ENCODE measurements around the gene WDR72.

WDR72 gene

DNA sequence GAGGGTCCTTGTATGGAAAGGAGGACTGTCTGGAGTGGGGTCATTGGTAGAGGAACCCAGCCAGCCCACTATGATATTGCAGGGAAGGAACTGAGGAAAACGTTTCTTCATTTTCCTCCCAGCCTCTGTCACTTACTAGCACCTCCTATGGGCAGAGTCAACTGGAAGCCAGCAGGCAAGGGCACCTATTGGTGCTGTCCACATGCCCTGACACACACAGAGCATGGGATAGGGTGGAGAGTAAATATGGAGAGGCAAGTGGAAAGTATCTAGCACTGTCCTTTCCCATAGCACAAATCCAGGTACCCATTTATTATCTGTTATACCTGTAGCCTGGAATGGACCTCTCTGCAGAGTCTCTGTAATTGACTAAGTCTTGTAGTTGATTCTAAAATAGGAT is 285.6 kb downstream of the WDR72 start:
- no peaks in the 10 kb centered on the region for H3K4me1 ChIP-seq (ENCODE audit: insufficient read depth, insufficient read length)
- H3K9me3 ChIP-seq (ENCODE audit: insufficient read depth, low read length) = no peaks in the 10 kb centered on the region
- no peaks in the 10 kb centered on the region for H3K27me3 ChIP-seq (ENCODE audit: insufficient read depth, insufficient read length)
- no peak overlapping the region for H3K4me3 ChIP-seq (ENCODE audit: insufficient read length, low read depth)
- no peaks in the 10 kb centered on the region for H3K36me3 ChIP-seq (ENCODE audit: insufficient read depth, insufficient read length, low read length)
- H3K9ac ChIP-seq (ENCODE audit: insufficient read length, low read depth) = no peak overlapping the region
- DNase-seq (ENCODE audit: low read depth, low spot score) = no peak
- TF ChIP-seq ZNF274 (IDR thresholded peaks at IDR 0.05; ENCODE audit: low read depth, low read length) (no peak), YY1 (IDR thresholded peaks at IDR 0.05; ENCODE audit: insufficient read depth, insufficient read length) (no peak), SUZ12 (IDR thresholded peaks at IDR 0.05; ENCODE audit: extremely low read depth, insufficient read depth, insufficient read length) (no peak)

DNA sequence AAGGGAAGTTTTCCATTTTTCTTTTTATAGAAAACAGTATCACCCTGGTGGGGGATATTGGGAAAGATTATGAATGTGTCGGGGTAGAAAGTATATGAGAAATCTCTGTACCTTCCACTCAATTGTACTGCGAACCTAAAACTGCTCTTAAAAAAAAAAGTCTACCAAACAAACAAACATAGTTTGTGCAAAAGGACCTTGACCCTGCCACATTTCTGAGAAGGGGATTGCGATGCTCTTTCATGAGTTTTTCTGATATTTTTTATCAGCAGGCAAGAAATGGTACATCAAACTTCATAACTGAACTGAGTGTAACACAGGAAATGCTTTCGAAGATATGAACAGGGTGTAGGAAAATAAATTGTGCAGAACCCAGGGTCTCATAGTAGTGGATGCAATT is 286.0 kb downstream of the WDR72 start:
- TF ChIP-seq SUZ12 (IDR thresholded peaks at IDR 0.05; ENCODE audit: extremely low read depth, insufficient read depth, insufficient read length) (no peak), YY1 (IDR thresholded peaks at IDR 0.05; ENCODE audit: insufficient read depth, insufficient read length) (no peak), ZNF274 (IDR thresholded peaks at IDR 0.05; ENCODE audit: low read depth, low read length) (no peak)
- no peaks in the 10 kb centered on the region for H3K36me3 ChIP-seq (ENCODE audit: insufficient read depth, insufficient read length, low read length)
- H3K27me3 ChIP-seq (ENCODE audit: insufficient read depth, insufficient read length) = no peaks in the 10 kb centered on the region
- DNase-seq (ENCODE audit: low read depth, low spot score) = no peak
- no peaks in the 10 kb centered on the region for H3K4me1 ChIP-seq (ENCODE audit: insufficient read depth, insufficient read length)
- H3K9ac ChIP-seq (ENCODE audit: insufficient read length, low read depth) = no peak overlapping the region
- no peak overlapping the region for H3K4me3 ChIP-seq (ENCODE audit: insufficient read length, low read depth)
- no peaks in the 10 kb centered on the region for H3K9me3 ChIP-seq (ENCODE audit: insufficient read depth, low read length)

DNA sequence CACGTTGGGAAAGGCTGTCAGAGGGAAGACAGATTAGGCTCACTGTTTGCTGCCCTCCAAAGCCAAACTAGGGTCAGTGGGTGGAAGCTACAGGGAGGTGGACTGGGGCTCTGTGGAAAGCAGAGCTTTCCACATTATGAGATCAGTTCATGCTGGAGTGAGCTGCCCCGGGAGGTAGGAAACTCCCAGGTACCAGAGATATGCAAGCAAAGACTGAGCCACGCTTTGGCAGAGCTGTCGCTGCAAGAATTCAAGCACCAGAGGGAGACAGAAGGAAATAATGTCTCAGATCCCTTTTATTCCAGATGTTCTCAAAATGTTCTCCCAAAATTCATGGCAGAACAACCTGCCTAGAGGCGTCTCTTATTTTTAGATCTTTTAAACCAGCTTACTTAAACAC is 286.6 kb downstream of the WDR72 start:
- no peaks in the 10 kb centered on the region for H3K27me3 ChIP-seq (ENCODE audit: insufficient read depth, insufficient read length)
- no peaks in the 10 kb centered on the region for H3K36me3 ChIP-seq (ENCODE audit: insufficient read depth, insufficient read length, low read length)
- H3K4me3 ChIP-seq (ENCODE audit: insufficient read length, low read depth) = no peak overlapping the region
- H3K4me1 ChIP-seq (ENCODE audit: insufficient read depth, insufficient read length) = no peaks in the 10 kb centered on the region
- H3K9me3 ChIP-seq (ENCODE audit: insufficient read depth, low read length) = no peaks in the 10 kb centered on the region
- no peak for DNase-seq (ENCODE audit: low read depth, low spot score)
- no peak overlapping the region for H3K9ac ChIP-seq (ENCODE audit: insufficient read length, low read depth)
- TF ChIP-seq ZNF274 (IDR thresholded peaks at IDR 0.05; ENCODE audit: low read depth, low read length) (no peak), YY1 (IDR thresholded peaks at IDR 0.05; ENCODE audit: insufficient read depth, insufficient read length) (no peak), SUZ12 (IDR thresholded peaks at IDR 0.05; ENCODE audit: extremely low read depth, insufficient read depth, insufficient read length) (no peak)

DNA sequence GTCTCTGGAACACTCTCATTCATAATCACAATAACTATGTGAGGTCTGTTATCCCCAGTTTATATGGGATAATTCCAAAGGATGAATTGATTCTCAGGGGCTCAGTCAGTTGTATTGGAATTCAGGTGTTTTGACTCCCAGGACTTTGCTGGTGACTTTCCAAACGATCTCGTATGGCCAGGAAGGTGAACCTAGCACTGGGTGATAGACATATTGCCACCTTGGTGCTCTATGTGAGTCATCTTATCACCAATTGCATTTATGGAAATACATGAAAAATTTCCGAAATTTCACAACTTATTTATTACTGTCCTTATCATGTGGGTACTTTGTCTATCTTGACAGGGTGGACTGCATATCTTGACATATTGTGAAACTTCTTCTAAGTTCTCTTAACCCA is 287.3 kb downstream of the WDR72 start:
- TF ChIP-seq SUZ12 (IDR thresholded peaks at IDR 0.05; ENCODE audit: extremely low read depth, insufficient read depth, insufficient read length) (no peak), YY1 (IDR thresholded peaks at IDR 0.05; ENCODE audit: insufficient read depth, insufficient read length) (no peak)
- Histone ChIP-seq H3K9ac (ENCODE audit: insufficient read length, low read depth) (no peak overlapping the region), H3K36me3 (ENCODE audit: insufficient read depth, insufficient read length, low read length) (no peaks in the 10 kb centered on the region), H3K27me3 (ENCODE audit: insufficient read depth, insufficient read length) (no peaks in the 10 kb centered on the region), H3K4me3 (ENCODE audit: insufficient read length, low read depth) (no peak overlapping the region), H3K9me3 (ENCODE audit: insufficient read depth, low read length) (no peaks in the 10 kb centered on the region), H3K4me1 (ENCODE audit: insufficient read depth, insufficient read length) (no peaks in the 10 kb centered on the region)
- no peak for DNase-seq (ENCODE audit: low read depth, low spot score)

DNA sequence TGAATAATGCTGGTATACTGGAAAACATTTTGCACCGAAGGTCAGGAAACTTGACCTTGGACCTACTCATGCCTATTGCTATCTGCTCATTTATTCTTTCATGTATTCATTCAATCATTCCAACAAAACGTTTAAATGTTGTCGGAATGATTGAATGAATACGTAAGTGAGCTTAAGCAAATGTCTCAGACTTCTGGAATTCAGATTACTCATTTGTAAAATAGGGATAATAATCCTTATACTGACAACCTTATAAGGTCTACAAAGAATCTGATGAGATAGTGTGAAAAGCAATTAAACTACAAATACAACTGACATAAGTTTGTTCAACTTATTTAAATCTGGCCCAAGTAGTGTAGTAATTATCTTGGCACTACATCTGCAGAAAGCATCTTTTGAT is 288.7 kb downstream of the WDR72 start:
- Histone ChIP-seq H3K4me1 (ENCODE audit: insufficient read depth, insufficient read length) (no peaks in the 10 kb centered on the region), H3K27me3 (ENCODE audit: insufficient read depth, insufficient read length) (no peaks in the 10 kb centered on the region), H3K36me3 (ENCODE audit: insufficient read depth, insufficient read length, low read length) (no peaks in the 10 kb centered on the region), H3K4me3 (ENCODE audit: insufficient read length, low read depth) (no peak overlapping the region), H3K9me3 (ENCODE audit: insufficient read depth, low read length) (no peaks in the 10 kb centered on the region), H3K9ac (ENCODE audit: insufficient read length, low read depth) (no peak overlapping the region)
- TF ChIP-seq ZNF274 (IDR thresholded peaks at IDR 0.05; ENCODE audit: low read depth, low read length) (no peak), SUZ12 (IDR thresholded peaks at IDR 0.05; ENCODE audit: extremely low read depth, insufficient read depth, insufficient read length) (no peak), YY1 (IDR thresholded peaks at IDR 0.05; ENCODE audit: insufficient read depth, insufficient read length) (no peak)
- no peak for DNase-seq (ENCODE audit: low read depth, low spot score)

DNA sequence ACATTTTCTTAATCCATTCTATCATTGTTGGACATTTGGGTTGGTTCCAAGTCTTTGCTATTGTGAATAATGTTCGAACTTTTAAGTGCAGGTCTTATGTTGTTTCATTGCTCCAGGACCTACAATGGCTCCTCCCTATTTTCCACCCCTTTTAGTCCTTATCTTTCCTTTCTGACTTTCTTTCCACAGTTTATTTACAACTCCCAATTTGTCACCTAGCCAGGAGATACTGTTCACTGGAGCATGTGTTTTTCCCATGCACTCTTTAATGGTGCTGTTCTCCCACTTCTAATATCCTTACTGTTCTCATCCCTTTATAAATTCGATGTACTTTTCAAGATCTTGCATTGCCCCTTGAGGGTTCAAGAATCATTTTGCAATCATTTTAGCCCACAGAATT is 290.0 kb downstream of the WDR72 start:
- no peaks in the 10 kb centered on the region for H3K27me3 ChIP-seq (ENCODE audit: insufficient read depth, insufficient read length)
- H3K9ac ChIP-seq (ENCODE audit: insufficient read length, low read depth) = no peak overlapping the region
- TF ChIP-seq SUZ12 (IDR thresholded peaks at IDR 0.05; ENCODE audit: extremely low read depth, insufficient read depth, insufficient read length) = no peak
- TF ChIP-seq YY1 (IDR thresholded peaks at IDR 0.05; ENCODE audit: insufficient read depth, insufficient read length) = no peak
- no peak for TF ChIP-seq ZNF274 (IDR thresholded peaks at IDR 0.05; ENCODE audit: low read depth, low read length)
- H3K36me3 ChIP-seq (ENCODE audit: insufficient read depth, insufficient read length, low read length) = no peaks in the 10 kb centered on the region
- no peaks in the 10 kb centered on the region for H3K4me1 ChIP-seq (ENCODE audit: insufficient read depth, insufficient read length)
- H3K4me3 ChIP-seq (ENCODE audit: insufficient read length, low read depth) = no peak overlapping the region
- H3K9me3 ChIP-seq (ENCODE audit: insufficient read depth, low read length) = no peaks in the 10 kb centered on the region
- no peak for DNase-seq (ENCODE audit: low read depth, low spot score)

All from NT2/D1 (cell line).